SK-N-SH (cell line): Measurements from ENCODE around the gene PHKA2. TPM values are rescaled to one million over a fixed set of nuclear protein-coding genes. Genes with fewer than 3 reads are reported as not detected.

Experiments
- CTCF ChIA-PET: fragments of 300-600, 350-600 bp; formaldehyde crosslinking; extraction: SDS; loops from one replicate; lab custom pipeline; 2021; lab: Yijun Ruan, JAX
- POLR2A ChIA-PET: fragments of 350-600 bp; sonication (Branson Sonifier 250); formaldehyde crosslinking; extraction: SDS; loops from one replicate; lab custom pipeline; 2020; ENCODE audit warnings: antibody characterized with exemption, inconsistent platforms; lab: Yijun Ruan, JAX
- DNase-seq: peaks from one replicate; pipeline ENCODE4 v3.0.0; 2012
- H2AFZ ChIP-seq: fragments of 200-600 bp; sonication (generic); 2 replicates; pipeline ENCODE4 v1.8.1; 2016; ENCODE audit warnings: antibody characterized with exemption, mild to moderate bottlenecking, low read depth
- H3F3A ChIP-seq: fragments of 200-600 bp; sonication (generic); replicated peaks from 2 replicates; pipeline ENCODE3; 2016; ENCODE audit warnings: antibody characterized with exemption, mild to moderate bottlenecking; ENCODE audit not compliant: insufficient read depth
- H3K27ac ChIP-seq, 2 experiments: fragments of 200-500 bp in 1 of 2; fragments of 200-600 bp in 1 of 2; sonication (Bioruptor generic) in 1 of 2; sonication (generic), shearing (Covaris generic) in 1 of 2; 2 replicates each; pipeline versions ENCODE4 v1.5.1 to v1.6.1; 2014 to 2016; ENCODE audit warnings: low read depth in 2 of 2, inconsistent platforms in 1 of 2, low read length in 1 of 2, mild to moderate bottlenecking in 1 of 2, mixed read lengths in 1 of 2
- H3K27me3 ChIP-seq: fragments of 200-600 bp; sonication (generic), shearing (Covaris generic); 2 replicates; pipeline ENCODE4 v1.6.1; 2016; ENCODE audit warnings: mixed run types; ENCODE audit not compliant: insufficient read depth
- H3K36me3 ChIP-seq, 2 experiments: fragments of 200-500 bp in 1 of 2; fragments of 200-600 bp in 1 of 2; sonication (Bioruptor generic) in 1 of 2; sonication (generic) in 1 of 2; replicated peaks in 1 of 2; 2 replicates each; pipeline versions ENCODE3 to v1.5.1; 2014 to 2016; ENCODE audit warnings: low read length in 1 of 2, mild to moderate bottlenecking in 1 of 2; ENCODE audit not compliant: insufficient read depth in 2 of 2, control insufficient read depth in 1 of 2
- H3K4me1 ChIP-seq, 2 experiments: fragments of 200-500 bp in 1 of 2; fragments of 200-600 bp in 1 of 2; sonication (Bioruptor generic) in 1 of 2; sonication (generic), shearing (Covaris generic) in 1 of 2; 2 replicates each; pipeline versions ENCODE4 v1.5.1 to v1.6.1; 2014 to 2016; ENCODE audit warnings: low read depth in 1 of 2, low read length in 1 of 2, mixed run types in 1 of 2; ENCODE audit not compliant: insufficient read depth in 2 of 2, control insufficient read depth in 1 of 2
- H3K4me2 ChIP-seq: fragments of 200-600 bp; sonication (generic), shearing (Covaris generic); 2 replicates; pipeline ENCODE4 v1.6.1; 2017; ENCODE audit warnings: mixed run types
- H3K4me3 ChIP-seq, 2 experiments: fragments of 200-500 bp in 1 of 2; fragments of 200-600 bp in 1 of 2; sonication (Bioruptor generic) in 1 of 2; sonication (generic), shearing (Covaris generic) in 1 of 2; 2 replicates each; pipeline versions ENCODE4 v1.5.1 to v1.8.1; 2014 to 2016; ENCODE audit warnings: low read depth in 2 of 2, inconsistent platforms in 1 of 2, low read length in 1 of 2, mild to moderate bottlenecking in 1 of 2, mixed read lengths in 1 of 2, moderate library complexity in 1 of 2
- H3K79me2 ChIP-seq: fragments of 200-600 bp; sonication (generic); 2 replicates; pipeline ENCODE4 v1.8.1; 2017; ENCODE audit warnings: mild to moderate bottlenecking; ENCODE audit not compliant: insufficient read depth
- H3K9ac ChIP-seq: fragments of 200-600 bp; sonication (generic); 2 replicates; pipeline ENCODE4 v1.6.1; 2017; ENCODE audit warnings: mixed run types
- H3K9me2 ChIP-seq: fragments of 200-600 bp; sonication (generic); 2 replicates; pipeline ENCODE4 v1.6.1; 2017; ENCODE audit warnings: mixed run types
- H3K9me3 ChIP-seq: fragments of 200-600 bp; sonication (generic); 2 replicates; pipeline ENCODE4 v1.6.1; 2017; ENCODE audit warnings: mixed run types, mild to moderate bottlenecking, moderate library complexity
- H4K20me1 ChIP-seq: fragments of 200-600 bp; sonication (generic); 2 replicates; pipeline ENCODE4 v1.6.1; 2017; ENCODE audit warnings: mild to moderate bottlenecking, mixed run types; ENCODE audit not compliant: insufficient read depth
- CHD2 ChIP-seq: fragments of 150-350 bp; IDR thresholded peaks from 2 replicates; pipeline ENCODE4 v1.6.1; 2018; ENCODE audit warnings: low read length; ENCODE audit not compliant: partially characterized antibody
- EP300 ChIP-seq, 2 experiments: IDR thresholded peaks; 2 replicates each; pipeline versions ENCODE4 v1.4.0 to v1.6.1; 2012; ENCODE audit warnings: borderline replicate concordance in 1 of 2, low read depth in 1 of 2, low read length in 1 of 2
- EZH2phosphoT487 ChIP-seq: fragments of 200-600 bp; sonication (generic); IDR thresholded peaks from 2 replicates; pipeline ENCODE4 v1.6.1; 2017; ENCODE audit warnings: low read depth, mixed run types, mild to moderate bottlenecking, antibody characterized with exemption, moderate library complexity, borderline replicate concordance
- FOSL2 ChIP-seq: IDR thresholded peaks from 2 replicates; pipeline ENCODE4 v1.4.0; 2012; ENCODE audit warnings: low read depth, mild to moderate bottlenecking, moderate library complexity, borderline replicate concordance
- FOXJ3 ChIP-seq: sonication (generic); formaldehyde crosslinking; IDR thresholded peaks from 2 replicates; pipeline ENCODE4 v1.5.1; 2020; ENCODE audit warnings: mild to moderate bottlenecking, missing genetic modification reagents
- MEF2A ChIP-seq: IDR thresholded peaks from 2 replicates; pipeline ENCODE4 v1.4.0; 2012; ENCODE audit warnings: low read depth, borderline replicate concordance
- NRF1 ChIP-seq: IDR thresholded peaks from 2 replicates; pipeline ENCODE4 v1.6.1; 2012; ENCODE audit warnings: low read depth, mild to moderate bottlenecking, low read length
- RFX5 ChIP-seq: IDR thresholded peaks from 2 replicates; pipeline ENCODE4 v1.6.1; 2012; ENCODE audit warnings: mild to moderate bottlenecking, improper control_type of control experiment, low read length
- SIN3A ChIP-seq: IDR thresholded peaks from 2 replicates; pipeline ENCODE4 v1.6.1; 2012; ENCODE audit warnings: low read depth, mild to moderate bottlenecking, low read length, moderate library complexity, borderline replicate concordance
- TAF1 ChIP-seq: IDR thresholded peaks from 2 replicates; pipeline ENCODE4 v1.6.1; 2012; ENCODE audit warnings: low read depth, mild to moderate bottlenecking, low read length, moderate library complexity, borderline replicate concordance
- TEAD4 ChIP-seq: IDR thresholded peaks from 2 replicates; pipeline ENCODE4 v1.4.0; 2012; ENCODE audit warnings: mild to moderate bottlenecking, borderline replicate concordance; ENCODE audit not compliant: insufficient read depth
- WGBS: methylation state at CpG from one replicate; pipeline ENCODE4 v1.1.6; 2017; ENCODE audit warnings: low lambda C conversion rate; 5-methylcytosine and 5-hydroxymethylcytosine counted together
- polyA plus RNA-seq, 3 experiments: library from polyadenylated mRNA; depleted of rRNA; stranded (reverse); fragments of >200 nt; gene quantifications; 2 replicates each; pipeline ENCODE4 v1.2.3, GENCODE V29; 2012
- TF ChIP-seq, protein P1 (sequence below): IDR thresholded peaks from 2 replicates; pipeline ENCODE4 v1.4.0; 2012; ENCODE audit warnings: low read depth, borderline replicate concordance
- TF ChIP-seq, protein P2 (sequence below): fragments of 150-350 bp; IDR thresholded peaks from 2 replicates; pipeline ENCODE4 v1.6.1; 2017; ENCODE audit warnings: antibody characterized with exemption, low read length, low read depth, borderline replicate concordance
- TF ChIP-seq, protein P3 (sequence below): IDR thresholded peaks from 2 replicates; pipeline ENCODE4 v1.4.0; 2012; ENCODE audit warnings: low read depth, borderline replicate concordance

The PHKA2 gene
- polyA plus RNA-seq, 1 of the 3 experiments (the other 2 are of a cell fraction), result 20.5 TPM

DNA sequence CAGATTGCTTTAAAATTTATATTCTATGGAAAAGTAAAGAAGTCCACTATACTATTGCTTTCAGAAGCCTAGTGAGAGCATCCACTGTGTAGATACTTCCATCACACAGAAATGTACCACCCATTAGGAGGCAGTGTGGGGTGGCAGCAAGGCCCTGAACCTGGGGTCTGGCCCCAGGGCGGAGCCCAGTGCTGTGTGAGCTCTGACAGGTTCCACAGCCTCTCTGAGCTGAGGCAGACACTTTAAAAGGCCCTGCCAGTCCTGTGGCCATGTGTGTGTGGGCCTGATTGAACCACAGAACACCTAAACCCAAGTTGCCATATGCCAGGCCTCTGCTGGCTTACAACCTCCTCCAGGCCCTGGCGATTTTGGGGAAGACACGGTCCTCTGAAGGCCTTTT is 49.2 kb downstream of the PHKA2 start:
- H3K4me1 ChIP-seq, result no peaks in the 10 kb centered on the region; a peak in 1 of 4 replicates
- H3K79me2 ChIP-seq, result no peaks in the 10 kb centered on the region
- H3K9ac ChIP-seq, result no peak overlapping the region
- CTCF ChIA-PET, result interaction anchor here (1.0 kb wide), 1 partner anchor 9 kb away, joined by 4 read pairs; no protein-coding TSS in a partner anchor
- POLR2A ChIA-PET, result interaction anchor here (1.6 kb wide), 1 partner anchor 14 kb away, joined by 4 read pairs; no protein-coding TSS in a partner anchor
- no peak overlapping the region for H3K4me2 ChIP-seq
- H3K27me3 ChIP-seq, result no peaks in the 10 kb centered on the region
- H3K9me3 ChIP-seq, result no peaks in the 10 kb centered on the region
- H3K9me2 ChIP-seq, result no peaks in the 10 kb centered on the region
- H3K4me3 ChIP-seq, result no peak overlapping the region
- no peak overlapping the region for H3K27ac ChIP-seq
- H3F3A ChIP-seq, result no peaks in the 10 kb centered on the region
- peaks cover 0 to 8% of the 10 kb centered on the region in 2 experiments for H3K36me3 ChIP-seq
- no peak overlapping the region for H2AFZ ChIP-seq
- no peak for DNase-seq
- WGBS, result 49% methylated on average over 3 of the region's 3 CpGs
- H4K20me1 ChIP-seq, result no peaks in the 10 kb centered on the region
- no peak for TF ChIP-seq FOSL2
- no peak for TF ChIP-seq RFX5
- TF ChIP-seq, protein P1, sequence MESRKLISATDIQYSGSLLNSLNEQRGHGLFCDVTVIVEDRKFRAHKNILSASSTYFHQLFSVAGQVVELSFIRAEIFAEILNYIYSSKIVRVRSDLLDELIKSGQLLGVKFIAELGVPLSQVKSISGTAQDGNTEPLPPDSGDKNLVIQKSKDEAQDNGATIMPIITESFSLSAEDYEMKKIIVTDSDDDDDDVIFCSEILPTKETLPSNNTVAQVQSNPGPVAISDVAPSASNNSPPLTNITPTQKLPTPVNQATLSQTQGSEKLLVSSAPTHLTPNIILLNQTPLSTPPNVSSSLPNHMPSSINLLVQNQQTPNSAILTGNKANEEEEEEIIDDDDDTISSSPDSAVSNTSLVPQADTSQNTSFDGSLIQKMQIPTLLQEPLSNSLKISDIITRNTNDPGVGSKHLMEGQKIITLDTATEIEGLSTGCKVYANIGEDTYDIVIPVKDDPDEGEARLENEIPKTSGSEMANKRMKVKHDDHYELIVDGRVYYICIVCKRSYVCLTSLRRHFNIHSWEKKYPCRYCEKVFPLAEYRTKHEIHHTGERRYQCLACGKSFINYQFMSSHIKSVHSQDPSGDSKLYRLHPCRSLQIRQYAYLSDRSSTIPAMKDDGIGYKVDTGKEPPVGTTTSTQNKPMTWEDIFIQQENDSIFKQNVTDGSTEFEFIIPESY, result no peak
- TF ChIP-seq, protein P2, sequence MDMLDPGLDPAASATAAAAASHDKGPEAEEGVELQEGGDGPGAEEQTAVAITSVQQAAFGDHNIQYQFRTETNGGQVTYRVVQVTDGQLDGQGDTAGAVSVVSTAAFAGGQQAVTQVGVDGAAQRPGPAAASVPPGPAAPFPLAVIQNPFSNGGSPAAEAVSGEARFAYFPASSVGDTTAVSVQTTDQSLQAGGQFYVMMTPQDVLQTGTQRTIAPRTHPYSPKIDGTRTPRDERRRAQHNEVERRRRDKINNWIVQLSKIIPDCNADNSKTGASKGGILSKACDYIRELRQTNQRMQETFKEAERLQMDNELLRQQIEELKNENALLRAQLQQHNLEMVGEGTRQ, result no peak
- no peak for TF ChIP-seq CHD2
- TF ChIP-seq TAF1, result no peak
- TF ChIP-seq TEAD4, result no peak
- TF ChIP-seq EZH2phosphoT487, result no peak
- TF ChIP-seq SIN3A, result no peak
- TF ChIP-seq, protein P3, sequence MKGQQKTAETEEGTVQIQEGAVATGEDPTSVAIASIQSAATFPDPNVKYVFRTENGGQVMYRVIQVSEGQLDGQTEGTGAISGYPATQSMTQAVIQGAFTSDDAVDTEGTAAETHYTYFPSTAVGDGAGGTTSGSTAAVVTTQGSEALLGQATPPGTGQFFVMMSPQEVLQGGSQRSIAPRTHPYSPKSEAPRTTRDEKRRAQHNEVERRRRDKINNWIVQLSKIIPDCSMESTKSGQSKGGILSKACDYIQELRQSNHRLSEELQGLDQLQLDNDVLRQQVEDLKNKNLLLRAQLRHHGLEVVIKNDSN, result no peak
- TF ChIP-seq EP300 (IDR thresholded peaks at IDR 0.05; ENCODE audit: borderline replicate concordance in 1 of 2, low read depth in 1 of 2, low read length in 1 of 2), result no peak
- TF ChIP-seq FOXJ3 (CRISPR knock-in tag), result no peak
- no peak for TF ChIP-seq NRF1
- TF ChIP-seq MEF2A, result no peak
